RWPE2 (cell line): ENCODE results near the gene LTBP3.

ENCODE experiments used
- ATAC-seq: fragments of 200-7000 bp; cut with Tn5 transposase; 3 replicates; pipeline ENCODE4 v1.9.1; 2021; ENCODE audit warnings: low read depth
- DNase-seq: peaks from one replicate; pipeline ENCODE4 v3.0.0-alpha.2; 2020; ENCODE audit warnings: low spot score
- H3K27ac ChIP-seq: fragments of 450-650 bp; 2 replicates; pipeline ENCODE4 v1.5.1; 2017; ENCODE audit warnings: mild to moderate bottlenecking; ENCODE audit not compliant: poor library complexity, severe bottlenecking
- H3K27me3 ChIP-seq: fragments of 250-450 bp; sonication (Bioruptor Pico); 2 replicates; pipeline ENCODE4 v1.5.1; 2021; ENCODE audit warnings: mild to moderate bottlenecking, moderate library complexity; ENCODE audit not compliant: insufficient read depth, poor library complexity, severe bottlenecking
- H3K36me3 ChIP-seq: fragments of 250-450 bp; sonication (Bioruptor Pico); 2 replicates; pipeline ENCODE4 v1.5.1; 2020; ENCODE audit warnings: low read depth, mild to moderate bottlenecking, moderate library complexity
- H3K4me1 ChIP-seq: fragments of 250-450 bp; sonication (Bioruptor Pico); 2 replicates; pipeline ENCODE4 v1.5.1; 2021; ENCODE audit warnings: mild to moderate bottlenecking, moderate library complexity; ENCODE audit not compliant: insufficient read depth, poor library complexity, severe bottlenecking
- H3K4me3 ChIP-seq: fragments of 250-450 bp; sonication (Bioruptor Pico); 2 replicates; pipeline ENCODE4 v1.5.1; 2021; ENCODE audit warnings: mild to moderate bottlenecking, moderate library complexity; ENCODE audit not compliant: severe bottlenecking
- H3K9me3 ChIP-seq: fragments of 250-450 bp; sonication (Bioruptor Pico); 2 replicates; pipeline ENCODE4 v1.5.1; 2021; ENCODE audit warnings: mild to moderate bottlenecking, moderate library complexity; ENCODE audit not compliant: severe bottlenecking
- CTCF ChIP-seq: fragments of 450-650 bp; IDR thresholded peaks from one replicate; pipeline ENCODE4 v1.5.1; 2017; ENCODE audit warnings: mild to moderate bottlenecking, moderate library complexity; ENCODE audit not compliant: poor library complexity, severe bottlenecking

Gene LTBP3

GRCh38 chr11:65554842-65555430, 3.2 kb downstream of the LTBP3 start:
- DNase-seq (no peak), ATAC-seq (no peak)
- H3K27ac ChIP-seq = peak overlapping the region; percentile 85
- no peaks in the 10 kb centered on the region for H3K27me3 ChIP-seq
- H3K4me3 ChIP-seq = no peak overlapping the region
- no peaks in the 10 kb centered on the region for H3K9me3 ChIP-seq
- peaks cover 3% of the 10 kb centered on the region; the same call in 1 of the 2 replicates for H3K36me3 ChIP-seq
- no peak for TF ChIP-seq CTCF
- H3K4me1 ChIP-seq = peaks cover 38% of the 10 kb centered on the region

GRCh38 chr11:65554057-65554818, 3.9 kb downstream of the LTBP3 start:
- TF ChIP-seq CTCF = no peak
- H3K4me1 ChIP-seq = peaks cover 31% of the 10 kb centered on the region
- H3K27ac ChIP-seq = peak overlapping the region; percentile 85
- DNase-seq (no peak), ATAC-seq (no peak)
- no peaks in the 10 kb centered on the region for H3K9me3 ChIP-seq
- peaks cover 4% of the 10 kb centered on the region; the same call in 1 of the 2 replicates for H3K36me3 ChIP-seq
- no peaks in the 10 kb centered on the region for H3K27me3 ChIP-seq
- H3K4me3 ChIP-seq = no peak overlapping the region

GRCh38 chr11:65553301-65554001, 4.7 kb downstream of the LTBP3 start:
- DNase-seq (no peak), ATAC-seq (no peak)
- Histone ChIP-seq H3K36me3 (peaks cover 4% of the 10 kb centered on the region; the same call in 1 of the 2 replicates), H3K9me3 (no peaks in the 10 kb centered on the region), H3K4me1 (peaks cover 23% of the 10 kb centered on the region), H3K4me3 (no peak overlapping the region), H3K27ac (no peak overlapping the region), H3K27me3 (no peaks in the 10 kb centered on the region)
- no peak for TF ChIP-seq CTCF

- TF ChIP-seq CTCF = peak; percentile 30
- H3K27ac ChIP-seq = no peak overlapping the region
- no peak for DNase-seq
- ATAC-seq = no peak
- H3K4me1 ChIP-seq = peaks cover 23% of the 10 kb centered on the region
- no peaks in the 10 kb centered on the region for H3K9me3 ChIP-seq
- no peaks in the 10 kb centered on the region for H3K27me3 ChIP-seq
- no peak overlapping the region for H3K4me3 ChIP-seq
- H3K36me3 ChIP-seq = peaks cover 4% of the 10 kb centered on the region; the same call in 1 of the 2 replicates
Measured at GRCh38 chr11:65552388-65552951, 5.7 kb downstream of the LTBP3 start.
